ENCODE measurements around the gene ICOSLG.
"Not testable (repeated sequence)": the region's sequence is repeated elsewhere in the genome, so short reads cannot be mapped to it uniquely, and the experiment has no call there.

Gene ICOSLG

DNA sequence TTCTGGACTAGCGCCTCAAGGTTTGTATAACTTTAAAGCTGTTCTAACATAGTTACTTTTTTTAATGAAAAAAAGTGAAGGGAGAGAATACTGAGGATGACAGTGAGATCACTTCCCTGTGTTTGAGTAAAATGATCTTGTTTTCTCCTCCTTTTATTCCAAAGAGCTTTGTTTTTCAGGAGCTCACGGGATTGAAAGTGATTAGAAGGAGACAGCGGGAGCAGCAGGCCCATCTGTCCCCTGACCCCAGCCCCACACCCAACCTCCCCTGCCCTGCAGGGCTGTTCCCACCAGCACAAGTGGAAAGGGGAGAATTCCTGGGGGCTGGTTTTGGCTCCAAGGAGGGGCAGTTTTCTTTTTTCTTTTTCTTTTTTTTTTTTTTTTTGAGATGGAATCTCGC, 23.0 kb upstream of the ICOSLG start:
- DNase-seq (ENCODE audit: low read depth, low spot score), result no peak

DNA sequence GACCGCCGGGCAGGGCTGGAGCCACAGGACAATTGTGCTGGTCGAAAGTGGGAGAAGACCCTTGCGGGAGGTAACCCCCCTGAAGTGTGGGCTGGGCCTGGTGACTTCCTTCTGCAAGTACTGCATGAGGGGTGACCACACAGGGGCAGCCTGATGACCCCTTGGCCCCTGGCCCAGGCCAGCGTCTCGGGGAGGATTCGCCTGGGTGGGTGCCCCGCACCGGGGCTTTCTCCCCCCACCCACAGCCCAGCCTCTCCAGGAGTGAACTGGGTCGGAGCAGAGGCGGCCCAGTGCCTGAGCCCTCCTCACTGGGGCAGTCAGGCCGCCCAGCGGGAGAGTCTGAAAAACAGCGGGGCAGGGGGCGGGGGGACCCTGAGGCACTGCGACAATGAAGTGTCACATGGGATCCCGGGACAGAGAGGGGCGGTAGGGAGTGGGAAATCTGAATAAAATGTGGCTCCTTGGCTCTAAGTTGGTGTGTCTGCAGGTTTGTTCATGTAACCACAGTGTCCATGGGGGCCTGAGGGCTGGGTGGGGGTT, 22.5 kb upstream of the ICOSLG start:
- DNase-seq (ENCODE audit: low read depth, low spot score), result no peak

- no peak for DNase-seq (ENCODE audit: low read depth, low spot score)
Measured at GRCh38 chr21:44262338-44263056, 21.8 kb upstream of the ICOSLG start.

GRCh38 chr21:44261675-44262295, 21.0 kb upstream of the ICOSLG start, which contains the start of gene DNMT3L:
Gene DNMT3L, minus strand, starts transcription at chr21:44261897. Its CDS starts 638 bp downstream, at chr21:44261259.
- no peak for DNase-seq (ENCODE audit: low read depth, low spot score)

DNA sequence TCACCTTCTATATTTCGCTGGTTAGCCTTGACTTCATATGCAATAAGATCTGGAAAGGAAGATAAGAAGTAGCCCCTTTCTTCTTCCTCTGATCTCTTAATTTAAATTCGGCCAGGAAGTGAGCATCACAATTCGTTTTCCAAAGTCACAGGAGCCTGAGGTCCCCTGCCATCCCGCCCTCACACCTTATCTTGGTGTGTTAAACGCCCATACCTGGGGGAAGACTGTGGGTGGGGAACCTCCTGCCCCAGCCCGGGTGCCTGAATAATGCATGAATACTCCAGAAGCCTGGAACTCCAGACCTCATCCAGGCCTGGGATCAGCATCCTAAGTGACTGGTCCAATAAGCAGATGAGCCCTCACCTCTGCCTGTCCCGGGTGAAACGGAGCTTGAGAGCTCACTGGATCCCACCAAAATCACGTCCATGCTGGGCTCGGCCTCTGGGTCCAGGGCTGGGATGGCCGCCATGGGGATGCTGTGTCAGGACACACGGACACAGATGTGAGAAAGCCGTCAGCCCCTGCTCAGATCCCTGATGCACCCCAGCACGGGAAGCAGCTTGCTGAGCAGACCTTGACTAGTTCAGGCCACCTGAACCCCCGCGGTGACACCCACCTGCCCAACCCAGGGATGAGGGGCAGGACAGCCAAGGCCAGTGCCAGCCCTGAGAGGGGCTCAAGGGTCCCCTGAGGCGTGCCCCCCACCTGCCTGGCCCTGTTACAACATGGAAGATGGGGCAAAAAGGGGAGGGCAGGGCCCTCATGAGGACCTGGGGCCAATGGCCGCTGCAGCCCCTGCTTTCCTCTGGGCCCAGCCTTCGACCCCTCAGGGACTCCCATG, 20.3 kb upstream of the ICOSLG start:
- DNase-seq (ENCODE audit: low read depth, low spot score), result no peak

DNA sequence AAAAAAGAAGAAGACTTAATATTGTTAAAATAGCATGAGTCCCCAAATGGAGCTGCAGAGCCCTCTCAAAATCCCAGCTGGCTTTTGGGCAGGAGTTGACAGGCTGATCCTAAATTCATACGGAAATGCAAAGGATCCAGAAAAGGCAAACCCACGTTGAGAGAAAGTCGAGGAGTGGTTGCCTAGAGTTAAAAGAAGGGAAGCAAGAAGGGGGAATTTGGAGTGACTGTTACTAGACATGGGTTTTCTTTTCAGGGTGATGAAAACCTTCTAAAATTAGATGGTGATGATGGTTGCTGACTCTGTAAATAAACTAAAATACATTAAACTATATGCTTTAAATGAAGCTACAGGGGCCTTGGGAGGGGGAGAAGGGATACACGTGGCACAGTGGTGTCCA, 19.3 kb upstream of the ICOSLG start:
- DNase-seq (ENCODE audit: low read depth, low spot score), result no peak

- no peak for DNase-seq (ENCODE audit: low read depth, low spot score)
Measured at GRCh38 chr21:44259082-44259705, 18.5 kb upstream of the ICOSLG start.

DNA sequence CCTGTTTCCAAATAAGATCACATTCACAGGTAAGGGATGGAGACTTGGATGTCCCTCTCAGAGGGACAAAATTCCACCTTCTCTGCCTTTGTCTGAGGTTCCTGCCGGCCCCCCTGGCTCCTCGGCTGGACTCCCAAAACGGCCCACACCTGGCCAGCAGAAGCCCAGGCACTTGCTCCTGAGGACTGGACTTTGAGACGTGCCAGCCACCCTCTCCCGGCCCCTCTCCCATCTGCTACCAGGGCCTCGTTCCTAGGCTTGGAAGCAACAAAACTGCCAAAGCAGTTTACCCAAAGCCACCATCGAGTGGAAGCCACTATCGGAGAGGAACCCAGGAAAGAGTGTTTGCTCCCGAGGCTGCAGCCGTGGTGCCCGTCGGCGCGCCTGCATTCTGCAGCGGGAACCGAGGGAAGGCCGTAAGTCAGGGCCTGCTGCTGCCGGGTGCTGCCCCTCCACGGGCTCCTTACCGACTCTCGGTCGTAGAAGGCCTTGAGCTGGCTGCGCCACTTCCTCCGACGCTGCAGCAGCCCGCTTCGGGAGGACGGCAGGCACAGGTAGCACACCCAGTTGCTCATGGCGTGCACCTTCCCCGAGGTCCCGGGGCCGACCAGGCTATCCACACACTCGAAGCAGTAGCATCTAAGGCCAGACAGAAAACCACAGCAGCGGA, 17.4 kb upstream of the ICOSLG start:
- no peak for DNase-seq (ENCODE audit: low read depth, low spot score)

DNA sequence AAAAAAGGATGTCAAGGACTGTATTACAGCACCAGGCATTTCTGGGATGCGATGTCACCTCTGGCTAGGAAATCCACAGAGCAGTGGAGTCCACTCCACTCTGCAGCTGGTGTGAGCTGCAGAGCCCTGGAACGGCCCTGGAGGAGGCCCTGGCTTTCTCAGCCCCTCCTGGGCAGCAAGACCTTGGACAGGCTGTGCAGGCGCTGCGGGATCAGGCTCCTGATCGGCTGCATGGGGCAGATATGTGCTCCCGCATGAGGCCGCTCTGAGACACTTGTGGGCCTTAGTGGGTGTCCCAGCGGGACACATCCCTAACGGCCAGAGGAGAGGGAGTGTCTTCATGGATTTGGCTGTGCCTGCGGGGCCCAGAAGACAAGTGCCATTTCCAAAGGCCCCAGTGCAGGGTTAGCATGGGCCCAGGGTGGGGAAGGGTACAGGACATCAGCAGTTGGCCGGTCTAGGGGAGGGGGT, 14.8 kb upstream of the ICOSLG start:
- no peak for DNase-seq (ENCODE audit: low read depth, low spot score)

DNA sequence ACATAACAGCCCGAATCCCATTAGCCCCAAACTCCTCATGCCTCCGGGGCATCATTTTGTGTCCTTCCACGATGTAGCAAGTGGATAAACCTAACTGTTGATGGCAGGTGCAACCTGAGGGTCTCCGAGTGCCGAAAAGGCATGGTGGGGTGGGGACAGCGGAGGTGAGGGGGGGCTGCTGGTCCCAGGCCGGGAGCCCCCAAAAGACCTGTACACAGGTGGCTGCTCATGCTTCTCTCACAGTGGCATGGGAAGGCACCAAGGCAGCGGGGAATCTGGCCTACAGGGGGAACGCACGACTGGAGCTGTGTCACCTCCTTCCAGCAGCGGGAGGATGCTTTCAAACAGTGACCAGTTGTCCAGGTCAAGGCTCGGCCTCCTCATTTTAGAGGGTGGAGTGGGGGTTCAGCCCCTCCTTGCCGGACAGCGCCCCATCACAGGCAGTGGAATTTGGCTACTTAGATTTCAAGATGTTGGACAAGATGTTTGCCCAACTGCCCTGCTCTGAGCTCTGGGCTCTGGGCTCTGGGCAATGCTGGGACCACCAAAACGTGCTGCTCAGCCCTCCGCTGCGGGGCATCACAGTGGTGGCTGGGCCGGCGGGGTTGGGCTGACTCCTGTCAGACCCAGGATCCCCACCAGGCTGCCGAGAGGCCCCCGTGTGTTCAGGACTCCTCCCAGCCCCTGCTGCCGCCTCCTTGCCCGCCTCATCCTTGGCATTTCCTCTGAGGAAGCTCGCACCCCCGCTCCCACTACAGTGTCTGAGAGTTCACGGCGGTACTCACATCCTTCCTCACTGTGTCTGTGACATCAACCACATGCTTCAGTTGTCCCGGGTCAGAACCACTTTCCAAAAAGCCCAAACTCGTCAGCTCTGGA, 13.3 kb upstream of the ICOSLG start:
- DNase-seq (ENCODE audit: low read depth, low spot score), result no peak

- not testable (repeated sequence) for DNase-seq (ENCODE audit: low read depth, low spot score)
Measured at GRCh38 chr21:44249204-44250037, 8.7 kb upstream of the ICOSLG start.

- not testable (repeated sequence) for DNase-seq (ENCODE audit: low read depth, low spot score)
Measured at GRCh38 chr21:44247904-44248303, 7.2 kb upstream of the ICOSLG start.

DNA sequence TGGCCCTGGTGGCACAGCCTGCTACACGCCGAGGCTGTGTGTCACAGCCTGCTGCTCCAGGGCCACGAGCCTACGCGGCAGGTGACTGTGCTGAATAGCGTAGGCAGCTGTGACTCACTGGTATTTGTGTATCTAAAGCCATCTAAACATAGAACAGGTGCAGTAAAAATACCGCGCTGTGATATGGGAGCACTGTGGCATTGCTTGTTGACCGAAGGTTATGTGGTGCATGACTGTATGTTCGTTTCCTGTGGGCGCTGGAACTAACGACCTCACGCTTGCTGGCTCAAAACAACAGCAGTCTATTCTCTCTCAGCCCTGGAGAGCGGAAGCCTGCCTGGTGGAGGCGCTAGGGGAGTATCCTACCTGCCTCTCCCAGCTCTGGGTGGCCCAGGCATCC, 3.2 kb upstream of the ICOSLG start:
- not testable (repeated sequence) for DNase-seq (ENCODE audit: low read depth, low spot score)

DNA sequence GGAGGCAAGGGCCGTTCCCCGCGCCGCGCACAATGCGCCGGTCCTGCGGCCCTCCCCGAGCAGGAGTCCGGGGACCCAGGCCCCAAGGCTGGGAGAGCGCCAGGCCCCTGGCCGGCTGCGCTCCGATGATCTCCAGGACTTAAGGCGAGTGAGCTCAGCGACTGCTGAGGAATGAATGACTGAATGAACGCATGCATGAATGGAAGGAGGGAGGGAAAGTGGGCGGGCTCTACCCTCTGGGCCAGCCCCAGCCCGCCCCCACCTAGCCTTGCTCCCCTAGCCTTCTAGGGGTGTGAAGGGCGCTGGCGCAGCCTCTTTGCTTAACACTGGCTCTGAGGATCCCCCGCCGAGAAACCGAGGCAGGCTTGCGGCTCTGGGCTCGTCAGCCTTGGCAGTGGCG, 538 bp upstream of the ICOSLG start:
- DNase-seq (ENCODE audit: low read depth, low spot score), result not testable (repeated sequence)

- not testable (repeated sequence) for DNase-seq (ENCODE audit: low read depth, low spot score)
Measured at GRCh38 chr21:44240353-44240752, 390 bp downstream of the ICOSLG start.

- not testable (repeated sequence) for DNase-seq (ENCODE audit: low read depth, low spot score)
Measured at GRCh38 chr21:44229561-44229960, 11.2 kb downstream of the ICOSLG start.

- DNase-seq (ENCODE audit: low read depth, low spot score), result not testable (repeated sequence)
Measured at GRCh38 chr21:44228109-44228508, 12.6 kb downstream of the ICOSLG start.

DNA sequence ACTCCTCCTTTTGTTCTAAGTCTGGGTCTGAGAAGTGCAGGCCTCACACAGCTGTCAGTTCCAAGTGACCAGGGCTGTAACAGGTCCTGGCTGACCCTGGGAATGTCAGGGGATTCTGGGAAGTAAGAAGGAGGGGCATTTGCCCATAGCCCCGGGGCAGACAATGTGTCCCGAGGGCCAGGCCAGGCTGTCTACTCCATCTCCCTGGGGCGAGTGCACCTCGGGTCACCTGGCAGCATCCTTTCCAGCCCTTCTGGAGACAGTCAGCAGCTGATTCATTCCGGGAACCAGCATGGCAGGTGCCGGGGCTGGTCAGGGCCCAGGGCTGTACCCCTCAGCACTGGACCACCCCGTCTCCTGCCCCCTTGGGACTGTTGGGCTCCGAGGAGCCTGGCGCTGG, 13.1 kb downstream of the ICOSLG start:
- DNase-seq (ENCODE audit: low read depth, low spot score), result not testable (repeated sequence)

- DNase-seq (ENCODE audit: low read depth, low spot score), result not testable (repeated sequence)
Measured at GRCh38 chr21:44225605-44226004, 15.1 kb downstream of the ICOSLG start.

Data from brain pericyte (primary cell).